Kidney glomerular epithelial cell (primary cell): ENCODE results near the gene RAPSN.

Source experiments
- DNase-seq: peaks from one replicate; lab custom pipeline; 2025; lab: John Stamatoyannopoulos, UW

Gene RAPSN

DNA sequence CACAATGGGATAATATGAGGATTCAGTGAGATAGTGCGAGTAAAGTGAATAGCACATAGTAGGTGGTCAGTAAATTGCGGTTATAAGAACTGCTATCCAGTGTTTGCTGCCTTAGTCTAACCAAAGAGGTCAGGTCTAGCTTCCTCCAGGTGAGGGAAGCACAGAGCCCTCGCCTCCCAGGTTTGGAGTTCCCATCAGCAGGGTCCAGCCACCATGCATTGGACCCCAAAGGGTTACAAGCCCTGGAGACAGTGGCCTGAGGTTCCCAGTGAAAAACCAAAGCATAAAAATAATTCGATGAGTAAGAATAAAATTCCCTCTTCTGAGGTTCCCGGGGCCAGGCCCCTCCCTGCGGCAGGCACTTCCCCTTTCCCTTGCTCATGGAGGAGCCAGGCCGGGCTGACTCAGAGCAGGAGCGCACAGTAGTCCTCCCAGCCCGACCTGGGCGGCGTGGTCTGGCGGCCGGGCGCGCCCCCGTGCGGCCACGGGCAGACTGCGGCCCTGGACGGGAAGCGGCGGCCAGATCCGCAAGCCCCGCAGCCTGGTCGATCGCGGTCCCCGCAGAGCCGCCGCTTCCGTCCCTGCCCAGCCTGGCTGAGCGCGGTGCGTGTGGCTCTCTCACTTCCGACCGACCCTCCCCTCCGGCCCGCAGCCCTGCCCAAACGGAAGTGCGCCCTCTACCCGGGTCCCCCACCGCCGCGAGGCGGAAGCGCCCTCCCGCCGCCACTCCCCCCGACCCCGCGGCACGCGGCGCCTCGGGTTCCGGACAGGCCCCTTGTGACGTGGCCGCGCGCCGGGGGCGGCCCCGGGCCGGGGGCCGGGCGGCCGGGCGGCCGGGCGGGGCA, 41.0 kb downstream of the RAPSN start, which contains the start of gene SLC39A13:
Gene SLC39A13 (plus strand): TSS at position 845 of the 845 bp plus-strand sequence. CDS start 1,505 bp downstream, outside the sequence.
- peak; percentile 89 for DNase-seq

DNA sequence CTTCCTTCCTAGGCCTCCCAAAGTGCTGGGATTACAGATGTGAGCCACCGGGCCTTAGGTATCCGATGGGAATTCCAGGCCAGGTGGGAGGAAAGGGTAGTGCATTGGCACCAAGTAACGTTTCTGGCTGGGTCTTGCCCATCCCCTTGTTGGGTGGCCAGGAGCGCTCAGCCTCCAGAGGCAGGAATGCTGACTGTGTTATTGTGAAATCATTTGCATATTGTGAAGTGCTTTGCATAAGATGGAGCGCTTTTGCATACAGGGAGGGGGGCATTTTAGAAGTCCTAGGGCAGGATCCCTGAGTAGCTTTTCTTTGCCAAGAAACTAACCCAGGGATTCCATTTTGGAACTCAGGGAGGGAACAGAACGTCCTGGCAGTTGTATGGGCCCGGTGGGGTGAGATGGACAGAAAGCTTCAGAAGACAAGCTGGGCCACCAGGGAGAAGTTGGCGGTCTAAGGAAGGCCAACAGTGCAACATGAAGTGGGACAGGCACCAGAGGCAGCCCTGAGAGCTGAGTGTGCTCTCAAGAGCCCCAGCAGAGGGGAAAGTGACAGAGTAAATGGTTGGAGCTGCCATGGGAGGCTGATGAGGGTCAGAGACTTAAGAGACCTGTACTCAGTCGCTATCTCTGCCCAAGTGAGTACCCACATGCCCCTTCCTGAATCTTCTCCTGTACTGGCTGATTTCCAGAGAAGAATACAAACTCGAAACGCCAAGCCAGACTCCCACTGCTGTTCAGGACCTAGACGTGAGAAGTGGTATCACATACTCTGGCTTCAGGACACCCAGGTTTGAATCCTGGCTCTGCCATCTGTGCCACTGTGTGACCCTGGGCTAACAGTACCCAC, 41.8 kb downstream of the RAPSN start:
- no peak for DNase-seq

DNA sequence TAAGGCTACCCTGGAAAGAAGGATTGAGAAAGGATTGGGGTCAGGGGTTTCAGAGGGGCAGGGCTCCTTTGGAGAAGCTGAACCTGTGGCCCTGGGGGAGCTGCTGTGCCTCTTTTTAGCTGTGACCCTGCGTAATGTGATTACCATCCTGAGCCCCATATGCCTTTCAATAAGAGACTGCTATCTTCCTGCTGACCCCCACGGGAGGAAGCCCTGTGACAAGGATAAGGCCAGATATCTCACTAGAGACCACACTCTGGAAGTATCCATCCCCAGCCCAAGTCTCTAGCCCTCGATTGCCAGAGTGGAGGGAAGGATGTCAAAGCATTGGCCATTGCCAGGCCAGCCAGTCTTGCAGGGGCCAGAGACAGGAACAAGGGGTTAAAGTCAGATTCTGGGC, 45.4 kb downstream of the RAPSN start:
- DNase-seq: no peak

DNA sequence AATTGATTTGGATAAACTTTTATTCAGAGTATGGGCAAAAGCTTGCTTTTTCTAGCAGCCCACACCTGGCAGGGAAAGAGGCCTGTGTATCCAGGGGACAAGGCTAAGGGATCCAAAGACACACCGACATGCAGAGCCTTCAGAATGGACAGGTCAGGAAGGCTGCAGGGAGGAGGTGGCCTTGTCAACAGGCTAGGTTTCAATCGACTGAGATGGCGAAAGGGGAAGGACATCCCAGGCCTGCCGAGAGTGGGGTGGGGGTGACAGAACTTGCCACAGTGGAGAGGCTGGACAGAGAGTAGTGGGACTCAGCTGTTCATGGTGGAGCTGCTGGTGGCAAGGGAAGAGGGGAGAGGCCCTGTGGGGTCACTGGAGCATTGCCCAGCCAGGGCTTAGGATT, 45.8 kb downstream of the RAPSN start:
- DNase-seq: no peak

DNA sequence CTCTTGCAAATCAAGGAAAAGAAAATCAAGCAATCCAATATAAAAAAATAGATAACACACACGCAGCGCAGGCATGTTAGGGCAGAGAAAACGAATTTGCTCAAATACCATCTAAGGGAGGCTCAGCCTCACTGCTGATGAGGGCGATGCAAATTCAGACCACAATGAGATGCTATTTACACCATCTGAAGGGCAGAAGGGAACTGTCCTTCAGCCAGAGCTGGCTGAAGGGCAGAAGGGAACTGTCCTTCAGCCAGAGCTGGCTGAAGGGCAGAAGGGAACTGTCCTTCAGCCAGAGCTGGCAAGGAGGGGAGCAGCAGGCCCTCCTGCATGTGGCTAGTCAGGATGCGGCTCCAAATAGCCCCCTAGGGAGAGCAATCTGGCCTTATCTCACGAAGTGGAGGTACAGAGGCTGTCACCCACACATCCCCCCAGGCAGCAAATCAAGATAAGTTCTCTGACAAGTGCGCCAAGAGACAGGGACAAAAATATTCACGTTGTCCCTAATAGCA, 48.1 kb downstream of the RAPSN start:
- no peak for DNase-seq

DNA sequence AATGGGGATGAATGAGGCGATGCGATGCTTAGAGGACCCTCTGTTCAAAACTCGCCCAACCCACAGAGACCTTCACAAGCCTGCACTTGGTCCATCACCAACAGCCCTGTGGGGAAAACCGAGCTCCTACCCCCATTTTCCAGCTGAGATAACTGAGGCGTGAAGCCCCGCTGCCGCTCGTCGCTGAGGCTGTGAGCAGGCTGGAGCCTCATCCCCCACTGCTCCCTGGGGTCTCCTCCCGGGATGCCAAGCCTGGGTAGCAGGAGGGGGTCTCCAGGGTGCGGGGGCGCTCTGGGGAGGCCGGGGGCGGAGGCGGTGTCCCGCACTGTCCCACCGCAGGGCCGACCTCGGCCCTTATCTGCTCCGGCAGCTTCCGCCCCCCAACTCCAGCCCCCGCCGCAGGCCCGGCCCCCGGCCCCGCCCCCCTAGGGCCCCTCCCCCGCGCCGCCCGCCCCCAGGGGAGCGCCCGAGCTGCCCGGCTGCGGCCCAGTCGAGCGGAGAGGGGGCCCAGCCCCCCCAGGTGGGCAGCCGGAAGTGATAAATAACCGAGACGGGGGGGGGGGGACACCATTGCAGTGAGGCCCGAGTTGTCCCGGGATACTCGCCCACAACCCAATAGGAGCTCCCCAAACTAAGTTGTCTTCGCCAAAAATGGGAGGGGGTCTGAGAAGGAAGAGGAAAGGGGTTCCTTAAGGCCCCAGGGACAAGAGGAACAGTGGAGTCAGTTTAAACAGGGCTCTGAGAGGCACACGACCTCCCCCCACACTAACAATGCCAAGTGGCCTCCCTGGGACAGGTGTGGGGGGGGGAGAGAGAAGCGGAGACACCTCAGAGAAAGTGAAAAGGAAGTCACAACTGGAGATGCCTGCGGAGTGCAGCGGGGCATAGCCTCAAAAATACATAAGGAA, 48.8 kb downstream of the RAPSN start:
- DNase-seq: no peak

DNA sequence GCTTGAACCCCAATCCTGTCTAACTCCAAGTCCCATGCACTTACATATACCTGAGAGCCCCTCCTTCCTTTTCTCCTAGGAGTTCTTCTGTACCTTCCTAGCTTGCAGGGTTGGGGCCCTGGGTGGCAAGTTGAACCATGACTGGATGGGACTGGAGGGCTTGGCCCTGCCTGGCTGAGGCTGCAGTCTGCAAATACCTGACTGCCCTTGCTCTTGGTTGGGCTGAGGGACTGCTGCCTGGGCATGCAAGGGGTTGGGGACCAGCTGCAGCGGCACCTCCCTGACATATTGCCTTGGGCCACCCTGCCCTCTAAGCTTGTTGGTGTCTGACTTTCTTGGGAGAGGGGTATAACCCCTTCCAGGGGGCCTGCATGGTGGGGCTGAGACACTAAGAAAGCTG, 50.4 kb downstream of the RAPSN start:
- no peak for DNase-seq

DNA sequence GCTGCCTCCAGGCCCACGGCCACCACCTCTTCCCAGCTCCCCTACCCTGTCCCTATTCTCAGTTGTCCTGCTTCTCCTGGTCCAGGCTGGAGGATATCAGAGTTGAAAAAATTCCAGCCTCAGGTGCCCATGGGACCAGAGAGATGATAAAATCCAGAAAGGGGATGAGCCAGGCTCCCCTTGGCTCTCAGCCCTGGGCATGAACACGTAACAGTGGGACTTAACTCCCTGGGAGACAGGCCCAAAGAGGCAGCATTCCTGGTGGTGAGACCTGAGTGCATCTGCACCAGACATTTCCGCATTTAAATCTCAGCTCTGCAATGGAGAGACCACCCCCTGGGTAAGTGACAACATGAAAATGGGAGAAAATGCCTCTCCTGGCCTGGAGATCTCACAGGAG, 50.9 kb downstream of the RAPSN start:
- DNase-seq: no peak

DNA sequence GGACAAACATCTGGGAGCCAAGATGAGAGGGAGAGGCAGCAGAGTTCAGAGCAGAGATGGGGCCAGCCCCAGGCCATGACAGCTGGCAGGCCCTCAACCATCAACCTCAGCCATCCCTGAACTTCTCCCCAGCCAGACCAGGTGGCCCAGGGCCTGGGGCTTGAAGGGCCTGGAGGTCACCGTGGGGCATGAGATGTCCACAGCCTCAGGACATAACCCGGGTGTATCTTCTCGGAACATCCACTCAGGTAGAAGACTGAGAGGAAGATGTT, 53.0 kb downstream of the RAPSN start:
- DNase-seq: no peak

DNA sequence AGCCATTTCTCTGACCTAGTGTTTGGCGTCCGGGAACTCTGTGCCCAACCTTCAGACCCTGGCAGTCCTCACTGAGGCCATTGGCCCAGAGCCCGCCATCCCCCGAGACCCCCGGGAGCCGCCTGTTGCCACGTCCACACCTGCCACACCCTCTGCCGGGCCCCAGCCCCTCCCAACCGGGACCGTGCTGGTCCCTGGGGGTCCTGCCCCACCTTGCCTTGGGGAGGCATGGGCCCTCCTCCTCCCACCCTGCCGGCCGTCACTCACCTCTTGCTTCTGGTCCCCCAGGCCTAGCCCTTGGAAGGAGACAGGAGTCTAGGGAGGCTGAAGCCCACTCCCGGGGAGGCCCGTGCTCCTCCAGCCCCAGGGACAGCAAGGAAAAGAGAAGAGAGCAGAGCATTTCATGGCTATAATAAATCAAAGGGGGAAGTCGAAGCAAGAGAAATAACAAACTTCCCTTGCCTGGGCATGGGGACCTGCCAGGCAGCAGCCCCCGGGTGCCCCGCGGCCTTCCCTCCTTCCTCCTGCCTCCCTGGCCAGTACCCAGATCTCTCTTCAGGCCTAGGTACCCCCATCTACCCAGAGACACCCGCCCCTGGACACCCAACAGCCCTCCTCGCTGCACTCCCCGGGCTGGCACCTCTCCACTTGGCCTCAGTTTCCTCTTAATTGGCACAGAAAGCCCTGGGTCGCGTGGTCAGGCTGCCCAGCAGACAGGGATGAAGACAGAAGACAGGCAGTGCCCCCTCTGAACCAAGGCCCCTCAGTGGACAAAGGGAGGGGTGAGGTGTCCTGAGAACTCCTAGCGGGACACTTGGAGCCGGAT, 53.5 kb downstream of the RAPSN start:
- no peak for DNase-seq

DNA sequence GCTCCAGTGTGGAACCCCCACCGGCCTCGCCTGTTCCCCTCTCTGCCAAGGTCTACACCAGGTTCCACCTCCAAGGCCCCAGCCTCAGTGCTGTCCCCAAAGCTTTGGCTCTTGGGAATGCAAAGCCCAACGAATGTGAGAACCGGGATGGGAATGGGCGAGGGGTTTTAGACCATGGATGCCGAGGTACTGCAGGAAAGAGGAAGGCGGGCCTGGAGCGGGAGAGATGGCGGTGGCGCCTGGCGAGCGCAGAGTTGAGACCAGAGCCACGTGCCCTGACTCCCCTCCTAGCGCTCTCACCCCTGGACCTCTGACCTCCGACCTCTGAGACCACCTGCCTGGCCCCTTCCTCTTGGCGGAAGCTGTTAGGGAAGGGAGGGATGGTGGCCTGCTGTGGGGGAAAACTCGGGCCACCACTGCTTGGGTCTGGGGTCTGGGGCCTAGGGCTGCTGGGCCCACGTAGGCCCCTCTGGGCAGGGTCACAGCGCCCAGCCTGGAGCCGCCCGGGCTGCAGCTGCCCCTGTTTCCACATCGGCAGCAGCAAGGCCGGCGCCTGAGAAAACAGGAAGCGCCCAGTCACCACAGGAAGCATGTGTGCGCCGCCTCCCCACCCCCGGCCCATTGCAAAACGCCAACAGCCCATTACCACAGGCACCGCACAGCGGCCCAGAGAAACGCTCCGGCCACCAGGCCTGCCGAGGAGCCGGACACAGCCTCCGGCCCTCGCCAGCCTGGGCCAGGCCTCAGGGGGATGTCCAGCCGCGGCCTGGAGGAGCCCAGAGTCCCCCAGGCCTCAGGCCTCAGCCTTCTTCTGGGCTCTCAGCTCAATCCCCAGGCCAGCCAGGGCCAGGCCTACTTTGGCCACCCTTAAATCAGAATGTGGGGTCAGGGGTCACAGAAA, 54.4 kb downstream of the RAPSN start:
- DNase-seq: no peak

DNA sequence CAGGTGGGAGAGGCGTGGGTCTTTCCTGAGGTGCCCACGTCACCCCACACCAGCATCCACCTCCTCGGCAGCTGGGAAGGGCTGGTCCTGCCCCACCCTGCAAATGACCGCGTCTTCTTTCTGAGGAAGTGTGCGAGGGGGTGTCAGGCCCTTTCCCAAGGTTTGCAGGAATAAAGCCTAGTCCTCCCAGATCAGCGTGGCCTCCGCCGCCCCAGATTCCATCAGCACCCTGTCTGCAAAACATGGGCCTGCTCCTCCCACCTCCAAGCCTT, 55.0 kb downstream of the RAPSN start:
- DNase-seq: no peak

DNA sequence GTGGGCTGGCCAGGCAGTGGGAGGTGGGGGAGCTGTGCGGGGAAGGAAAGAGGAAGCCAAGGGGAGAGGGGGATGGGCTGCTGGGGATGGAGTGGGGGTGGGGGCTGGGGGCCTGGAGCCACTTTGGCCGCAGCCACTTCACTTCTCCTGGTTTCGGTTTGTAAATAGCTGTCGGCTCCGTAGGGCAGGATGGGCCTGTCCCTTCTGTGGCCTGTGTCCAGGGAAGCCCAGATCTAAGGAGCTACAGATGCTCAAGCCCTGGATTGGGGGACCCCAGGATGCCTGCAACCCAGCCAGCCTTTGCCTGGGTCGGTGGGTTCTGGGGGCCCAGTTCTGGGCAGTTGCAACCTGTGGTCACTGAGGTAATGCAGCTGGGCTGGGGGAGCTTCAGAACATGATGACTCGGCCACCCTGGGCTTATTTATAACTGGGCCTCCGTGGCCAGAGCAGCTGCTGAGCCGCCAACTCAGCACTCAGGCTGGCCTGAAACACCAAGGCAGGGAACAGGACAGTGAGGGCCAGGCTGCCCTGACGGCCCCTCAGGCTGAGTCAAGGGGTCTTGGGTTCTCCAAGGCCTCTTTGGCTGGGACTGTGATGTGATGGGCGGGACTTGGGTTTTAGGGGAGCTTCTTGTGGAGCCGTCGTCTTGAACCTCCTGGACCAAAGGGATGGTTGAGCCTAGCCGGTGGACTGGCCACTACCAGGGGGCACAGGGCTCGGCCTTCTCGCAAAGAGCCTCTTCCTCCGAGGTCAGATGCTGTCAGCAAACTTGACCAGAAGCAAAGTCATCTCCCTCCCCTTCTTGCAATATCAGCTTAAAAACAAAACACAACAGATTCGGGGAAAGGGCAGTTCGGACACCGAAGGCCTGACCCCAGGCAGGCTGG, 55.5 kb downstream of the RAPSN start:
- no peak for DNase-seq

DNA sequence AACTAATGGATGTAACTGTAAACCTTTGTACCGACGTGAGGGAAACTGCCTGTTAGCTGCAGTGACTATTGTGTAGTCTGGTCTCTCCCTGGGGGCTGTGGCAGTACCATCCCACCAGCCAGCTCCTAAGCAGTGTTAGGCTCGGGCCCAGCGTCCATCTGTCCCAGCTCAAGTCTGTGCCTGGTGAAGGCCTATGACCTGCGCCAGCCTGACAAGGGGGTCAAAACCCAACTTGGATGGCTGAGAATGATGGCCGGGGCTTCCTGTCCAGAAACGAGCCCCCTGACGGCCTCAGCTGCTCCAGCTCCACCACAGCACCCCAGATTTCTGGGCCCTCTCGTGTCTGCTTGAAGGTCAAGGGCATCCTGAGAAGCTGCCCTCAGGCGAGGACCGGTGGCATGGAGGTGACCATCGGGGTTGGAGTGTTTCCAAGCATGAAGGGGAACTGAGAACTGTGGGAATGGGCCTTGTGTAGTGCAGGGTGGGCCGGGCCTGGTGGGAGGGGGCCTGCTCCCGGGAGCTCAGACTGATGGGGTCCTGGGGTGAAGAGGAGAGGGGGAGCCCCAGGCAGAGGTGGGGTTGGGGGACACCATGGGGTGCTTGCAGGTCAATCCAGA, 56.3 kb downstream of the RAPSN start:
- no peak for DNase-seq

DNA sequence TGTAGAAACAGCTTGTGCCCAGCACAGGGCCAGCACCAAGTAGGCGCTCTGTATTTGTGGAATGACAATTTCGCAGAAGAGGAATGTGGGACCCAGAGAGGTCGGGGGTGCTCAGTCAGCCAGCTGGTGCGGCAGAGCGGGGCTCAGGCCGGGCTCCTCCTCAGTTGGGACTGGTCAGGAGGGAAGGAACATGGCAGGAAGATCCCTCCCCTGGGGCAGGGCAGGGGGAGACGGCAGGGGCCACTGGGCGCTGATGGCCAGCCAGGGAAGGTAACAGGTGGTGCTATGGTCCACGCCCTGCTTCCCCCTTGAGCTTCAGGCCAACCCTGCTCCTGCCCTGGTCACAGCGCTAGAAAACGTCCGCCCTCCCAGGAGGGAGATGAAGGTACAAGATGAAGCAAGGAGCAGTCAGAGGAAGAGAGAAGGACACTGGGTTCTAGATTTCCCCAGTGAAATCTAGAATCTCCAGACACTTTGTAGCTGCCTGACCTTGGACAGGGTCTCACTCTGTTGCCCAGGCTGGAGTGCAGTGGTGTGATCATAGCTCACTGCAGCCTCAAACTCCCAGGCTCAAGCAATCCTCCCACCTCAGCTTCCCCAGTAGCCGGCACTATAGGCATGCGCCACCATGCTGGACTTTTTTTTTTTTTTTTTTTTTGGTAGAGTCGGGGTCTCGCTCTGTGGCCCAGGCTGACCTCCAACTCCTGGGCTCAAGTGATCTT, 57.1 kb downstream of the RAPSN start:
- DNase-seq: no peak

DNA sequence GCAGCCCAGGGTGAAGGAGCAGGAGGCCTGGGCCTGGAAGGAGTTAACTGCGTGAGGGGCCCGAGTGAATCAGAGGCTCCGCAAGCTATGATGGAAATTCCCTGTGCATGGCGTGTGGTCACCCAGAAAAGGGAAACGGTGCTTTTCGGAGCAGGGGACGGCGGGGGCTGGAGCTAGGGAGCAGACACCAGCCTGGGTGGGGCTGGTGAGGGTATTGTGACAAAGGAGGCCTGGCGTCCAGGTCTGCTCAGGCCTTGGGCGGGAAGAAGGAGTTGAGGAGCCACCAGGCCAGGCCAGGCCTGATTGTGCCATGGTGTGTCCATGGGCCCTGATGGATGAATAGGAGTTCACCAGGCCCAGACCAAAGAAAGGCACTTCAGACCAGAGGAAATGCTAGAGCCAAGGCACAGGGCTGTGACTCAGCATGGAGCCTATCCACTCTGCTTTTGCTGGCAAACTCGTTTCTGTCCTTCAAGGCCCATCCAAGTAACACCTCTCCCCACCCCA, 57.8 kb downstream of the RAPSN start:
- no peak for DNase-seq

DNA sequence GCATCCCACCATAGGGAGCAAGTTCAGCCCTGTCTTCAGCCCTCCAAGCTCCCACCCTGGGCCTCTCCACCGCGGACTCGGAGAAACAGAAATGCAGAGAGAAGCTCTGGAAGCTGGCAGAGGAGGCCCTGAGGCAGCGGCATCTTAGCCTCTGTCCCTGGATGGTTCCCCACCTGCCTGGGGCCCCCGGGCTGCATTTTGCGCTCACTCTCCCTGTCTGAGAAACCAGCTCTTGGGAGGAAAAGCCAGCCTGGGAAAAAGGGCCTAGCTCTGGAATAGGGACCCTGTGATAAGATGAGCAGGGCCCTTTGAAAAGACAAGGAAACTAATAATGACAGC, 58.5 kb downstream of the RAPSN start:
- no peak for DNase-seq
